Measurements from ENCODE around the gene NTRK3. TPM values are rescaled to one million over a fixed set of nuclear protein-coding genes. Genes with fewer than 3 reads are reported as not detected.

NTRK3 gene
- polyA plus RNA-seq, 1 donor from 2014 or later: not detected

DNA sequence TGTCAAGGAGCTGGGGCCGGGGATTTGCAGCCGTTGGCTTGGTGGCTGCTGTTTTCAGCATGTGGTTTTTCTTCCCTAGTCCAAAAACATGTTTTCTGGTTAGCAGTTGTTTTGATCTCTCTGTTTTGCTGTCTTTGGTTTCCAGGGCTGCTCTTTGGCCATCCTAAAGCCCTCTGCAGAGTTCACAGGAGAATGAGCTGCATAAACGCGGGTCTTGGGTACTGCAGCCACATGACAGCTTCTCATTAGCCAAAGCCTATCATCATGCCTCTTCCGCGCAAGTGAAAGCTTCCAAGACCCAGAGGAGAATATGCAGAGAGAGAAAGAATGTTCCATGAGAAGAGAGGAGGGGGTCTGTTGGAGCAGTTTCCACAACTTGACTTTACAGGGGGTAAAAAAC is 138.5 kb downstream of the NTRK3 start:
- Mint-ChIP-seq H3K9me3 (no peaks in the 10 kb centered on the region), H3K4me3 (no peak overlapping the region), H3K4me1 (no peaks in the 10 kb centered on the region), H3K36me3 (no peaks in the 10 kb centered on the region), H3K27ac (peak overlapping the region in 1 of 3 donors; percentile 18), H3K27me3 (no peaks in the 10 kb centered on the region)

GRCh38 chr15:88115486-88116152 is 140.9 kb downstream of the NTRK3 start:
- Mint-ChIP-seq H3K27me3 (peaks cover 3% of the 10 kb centered on the region), H3K4me1 (no peaks in the 10 kb centered on the region), H3K9me3 (no peaks in the 10 kb centered on the region), H3K36me3 (no peaks in the 10 kb centered on the region), H3K4me3 (no peak overlapping the region), H3K27ac (no peak overlapping the region)

DNA sequence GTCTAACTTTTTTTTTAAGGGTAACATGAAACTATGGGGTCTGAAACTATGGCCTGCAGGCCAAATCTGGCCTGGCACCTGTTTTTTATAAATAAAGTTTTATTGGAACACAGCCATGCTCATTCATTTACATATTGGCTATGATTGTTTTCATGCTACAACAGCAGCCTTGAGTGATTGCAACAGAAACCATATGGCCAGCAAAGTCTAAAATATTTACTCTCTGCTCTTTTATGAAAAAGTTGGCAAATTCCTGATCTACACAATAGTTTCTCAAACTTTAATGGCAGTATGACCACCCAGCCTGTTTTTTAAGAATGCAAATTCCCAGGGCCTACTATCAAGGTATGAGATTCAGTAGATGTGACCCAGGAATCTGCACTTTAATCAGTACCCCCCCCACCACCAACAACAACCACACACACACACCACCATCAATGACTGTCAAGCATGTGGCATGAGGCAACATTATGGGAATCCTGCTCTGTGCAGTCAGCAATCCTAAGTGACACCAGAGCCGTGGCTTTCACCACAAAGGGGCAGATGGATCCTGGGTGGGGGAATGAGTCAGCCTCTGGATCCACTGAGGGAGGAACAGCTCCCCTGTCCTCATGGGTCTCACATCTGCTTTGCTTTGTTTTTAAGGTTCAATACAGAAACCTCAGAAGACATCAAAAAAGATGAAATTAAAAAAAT is 142.8 kb downstream of the NTRK3 start:
- peaks cover 6% of the 10 kb centered on the region for H3K27me3 Mint-ChIP-seq
- no peaks in the 10 kb centered on the region for H3K9me3 Mint-ChIP-seq
- H3K4me1 Mint-ChIP-seq: no peaks in the 10 kb centered on the region
- no peak overlapping the region for H3K4me3 Mint-ChIP-seq
- no peaks in the 10 kb centered on the region for H3K36me3 Mint-ChIP-seq
- no peak overlapping the region for H3K27ac Mint-ChIP-seq

DNA sequence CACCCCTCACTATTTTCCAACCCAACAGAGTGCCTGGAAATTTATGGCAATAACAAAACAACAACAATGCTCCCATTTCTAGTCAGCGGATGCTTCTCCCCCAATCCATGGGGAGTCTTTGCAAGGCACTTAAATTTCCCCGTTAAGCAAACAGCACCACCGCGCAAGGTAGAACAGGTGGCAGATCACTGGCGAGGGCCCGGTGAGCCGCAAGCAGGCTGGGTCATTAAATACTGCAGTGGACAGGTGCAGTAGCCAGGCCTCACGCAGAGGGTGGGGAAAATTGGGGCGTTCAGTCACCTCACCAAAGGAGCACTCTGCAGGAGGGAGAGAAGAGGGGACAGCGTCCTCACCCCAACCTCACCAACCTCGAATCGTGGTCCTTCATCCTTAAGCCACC is 147.5 kb downstream of the NTRK3 start:
- Mint-ChIP-seq H3K4me3 (no peak overlapping the region), H3K4me1 (no peaks in the 10 kb centered on the region), H3K27ac (peak overlapping the region in 1 of 3 donors; percentile 59), H3K9me3 (no peaks in the 10 kb centered on the region), H3K27me3 (peaks cover 9% of the 10 kb centered on the region), H3K36me3 (no peaks in the 10 kb centered on the region)

- Mint-ChIP-seq H3K27me3 (peaks cover 9% of the 10 kb centered on the region), H3K36me3 (no peaks in the 10 kb centered on the region), H3K4me1 (no peaks in the 10 kb centered on the region), H3K9me3 (no peaks in the 10 kb centered on the region), H3K27ac (no peak overlapping the region), H3K4me3 (no peak overlapping the region)
Measured at GRCh38 chr15:88108477-88108876, 148.1 kb downstream of the NTRK3 start.

GRCh38 chr15:88106074-88106473 is 150.5 kb downstream of the NTRK3 start:
- H3K4me1 Mint-ChIP-seq: no peaks in the 10 kb centered on the region
- no peaks in the 10 kb centered on the region for H3K36me3 Mint-ChIP-seq
- no peak overlapping the region for H3K27ac Mint-ChIP-seq
- H3K27me3 Mint-ChIP-seq: peaks cover 9% of the 10 kb centered on the region
- no peak overlapping the region for H3K4me3 Mint-ChIP-seq
- no peaks in the 10 kb centered on the region for H3K9me3 Mint-ChIP-seq

GRCh38 chr15:88104357-88104756 is 152.2 kb downstream of the NTRK3 start:
- Mint-ChIP-seq H3K9me3 (no peaks in the 10 kb centered on the region), H3K4me1 (no peaks in the 10 kb centered on the region), H3K27ac (no peak overlapping the region), H3K27me3 (peaks cover 6% of the 10 kb centered on the region), H3K4me3 (no peak overlapping the region), H3K36me3 (no peaks in the 10 kb centered on the region)

- Mint-ChIP-seq H3K9me3 (no peaks in the 10 kb centered on the region), H3K36me3 (no peaks in the 10 kb centered on the region), H3K4me3 (peak overlapping the region in 1 of 4 donors; percentile 12), H3K27me3 (peaks cover 2% of the 10 kb centered on the region), H3K4me1 (no peaks in the 10 kb centered on the region), H3K27ac (no peak overlapping the region)
Measured at GRCh38 chr15:88100181-88100580, 156.4 kb downstream of the NTRK3 start.

DNA sequence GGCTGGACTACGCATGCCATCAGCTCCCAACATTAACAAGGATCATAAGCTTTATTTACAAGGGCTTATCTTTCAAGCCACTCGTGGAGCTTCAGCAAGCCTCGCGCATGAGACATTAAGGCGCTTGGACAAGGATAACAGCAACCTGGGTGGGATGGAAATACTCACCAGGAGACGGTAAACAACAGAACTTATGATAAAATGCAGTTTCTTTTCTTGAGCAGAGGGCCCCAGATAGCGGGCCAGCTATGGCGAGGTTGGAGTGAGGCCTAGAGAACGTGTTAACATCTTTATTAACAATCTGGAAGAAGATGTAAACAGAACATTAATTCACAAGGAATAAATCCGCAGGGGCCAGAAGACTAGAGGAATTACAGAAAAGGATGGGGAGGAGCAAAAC is 158.2 kb downstream of the NTRK3 start:
- H3K27ac Mint-ChIP-seq: no peak overlapping the region
- H3K4me1 Mint-ChIP-seq: no peaks in the 10 kb centered on the region
- peaks cover 2% of the 10 kb centered on the region for H3K27me3 Mint-ChIP-seq
- H3K36me3 Mint-ChIP-seq: no peaks in the 10 kb centered on the region
- H3K4me3 Mint-ChIP-seq: no peak overlapping the region
- no peaks in the 10 kb centered on the region for H3K9me3 Mint-ChIP-seq

DNA sequence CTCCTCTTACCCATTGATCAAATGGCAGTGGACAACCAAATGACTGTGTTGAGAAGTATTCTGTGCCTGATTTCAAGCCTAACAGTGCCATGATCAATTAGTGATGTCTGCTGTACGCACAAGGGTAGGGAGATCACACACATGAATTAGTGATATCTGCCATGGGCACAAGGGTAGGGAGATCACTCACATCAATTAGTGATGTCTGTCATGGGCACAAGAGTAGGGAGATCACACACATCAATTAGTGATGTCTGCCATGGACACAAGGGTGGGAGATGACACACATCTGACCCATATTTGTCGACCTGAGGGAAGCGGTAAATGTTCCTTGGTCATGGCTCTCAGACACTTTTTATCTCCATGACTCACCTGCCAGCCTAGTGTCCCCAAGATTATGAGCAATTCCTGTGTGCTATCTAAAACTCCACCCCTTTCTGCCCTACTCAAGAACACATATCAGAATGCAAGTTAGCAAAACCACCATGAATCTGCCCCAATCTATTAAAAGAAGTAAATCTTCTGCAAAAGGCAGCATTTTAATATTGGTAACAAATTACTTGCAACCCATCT is 165.0 kb downstream of the NTRK3 start:
- Mint-ChIP-seq H3K27ac (no peak overlapping the region), H3K9me3 (peaks cover 0 to 11% (median 1%) of the 10 kb centered on the region in 3 donors), H3K4me1 (peaks cover 0 to 2% (median 0%) of the 10 kb centered on the region in 3 donors), H3K27me3 (peaks cover 1% of the 10 kb centered on the region), H3K36me3 (no peaks in the 10 kb centered on the region), H3K4me3 (no peak overlapping the region)

- Mint-ChIP-seq H3K27ac (no peak overlapping the region), H3K9me3 (peaks cover 0 to 11% (median 1%) of the 10 kb centered on the region in 3 donors), H3K4me3 (no peak overlapping the region), H3K36me3 (no peaks in the 10 kb centered on the region), H3K27me3 (peaks cover 1% of the 10 kb centered on the region), H3K4me1 (peaks cover 0 to 2% (median 0%) of the 10 kb centered on the region in 3 donors)
Measured at GRCh38 chr15:88090481-88091011, 166.0 kb downstream of the NTRK3 start.

- no peak overlapping the region for H3K4me3 Mint-ChIP-seq
Measured at GRCh38 chr15:88089731-88090130, 166.8 kb downstream of the NTRK3 start.

GRCh38 chr15:88089024-88089620 is 167.4 kb downstream of the NTRK3 start:
- peaks cover 0 to 11% (median 3%) of the 10 kb centered on the region in 3 donors for H3K9me3 Mint-ChIP-seq
- H3K27me3 Mint-ChIP-seq: peaks cover 1% of the 10 kb centered on the region
- H3K36me3 Mint-ChIP-seq: no peaks in the 10 kb centered on the region
- peaks cover 0 to 2% (median 0%) of the 10 kb centered on the region in 3 donors for H3K4me1 Mint-ChIP-seq
- no peak overlapping the region for H3K4me3 Mint-ChIP-seq
- no peak overlapping the region for H3K27ac Mint-ChIP-seq

More at GRCh38 chr15:88089731-88090130, 166.8 kb downstream of the NTRK3 start:
- H3K27ac Mint-ChIP-seq: no peak overlapping the region
- peaks cover 1% of the 10 kb centered on the region for H3K27me3 Mint-ChIP-seq
- peaks cover 0 to 11% (median 1%) of the 10 kb centered on the region in 3 donors for H3K9me3 Mint-ChIP-seq
- no peaks in the 10 kb centered on the region for H3K36me3 Mint-ChIP-seq
- H3K4me1 Mint-ChIP-seq: peaks cover 0 to 2% (median 0%) of the 10 kb centered on the region in 3 donors

GRCh38 chr15:88083811-88084760 is 172.5 kb downstream of the NTRK3 start:
- peaks cover 0 to 3% (median 3%) of the 10 kb centered on the region in 3 donors for H3K9me3 Mint-ChIP-seq
- no peak overlapping the region for H3K27ac Mint-ChIP-seq
- no peak overlapping the region for H3K4me3 Mint-ChIP-seq
- peaks cover 1% of the 10 kb centered on the region for H3K27me3 Mint-ChIP-seq
- H3K4me1 Mint-ChIP-seq: no peaks in the 10 kb centered on the region
- H3K36me3 Mint-ChIP-seq: no peaks in the 10 kb centered on the region
